Esophagus squamous epithelium (tissue), 5 donors: ENCODE measurements around the gene ZNF813. TPM values are rescaled to one million over a fixed set of nuclear protein-coding genes. Genes with fewer than 3 reads are reported as not detected.
"Not testable (repeated sequence)": the region's sequence is repeated elsewhere in the genome, so short reads cannot be mapped to it uniquely, and the experiment has no call there.

Experiments used
- DNase-seq: peaks from one replicate; lab custom pipeline; 2025; lab: John Stamatoyannopoulos, UW
- H3K27ac ChIP-seq, 4 donors: fragments of 200-600 bp; sonication (generic); one replicate each; pipeline ENCODE4 v1.5.1; 2016 to 2019; ENCODE audit warnings: mild to moderate bottlenecking in 1 of 4
- H3K27me3 ChIP-seq, 4 donors: fragments of 200-600 bp; sonication (generic); 1 replicate in 3 of 4; 2 replicates in 1 of 4; pipeline versions ENCODE4 v1.5.1 to v1.6.0; 2017 to 2021; ENCODE audit warnings: antibody characterized with exemption in 1 of 4
- H3K36me3 ChIP-seq, 3 donors: fragments of 200-600 bp; sonication (generic); one replicate each; pipeline ENCODE4 v1.5.1; 2016 to 2019
- H3K4me1 ChIP-seq, 3 donors: fragments of 200-600 bp; sonication (generic); one replicate each; pipeline ENCODE4 v1.5.1; 2017 to 2019
- H3K4me3 ChIP-seq, 4 donors: fragments of 200-600 bp; sonication (generic); 1 replicate in 3 of 4; 2 replicates in 1 of 4; pipeline ENCODE4 v1.5.1; 2016 to 2019; ENCODE audit warnings: mild to moderate bottlenecking in 2 of 4, moderate library complexity in 1 of 4
- H3K9me3 ChIP-seq, 3 donors: fragments of 200-600 bp; sonication (generic); one replicate each; pipeline ENCODE4 v1.5.1; 2016 to 2019
- CTCF ChIP-seq, 6 experiments: fragments of 450-650 bp in 4 of 6; fragments of 200-600 bp in 2 of 6; sonication (generic) in 2 of 6; IDR thresholded peaks; one replicate each; pipeline ENCODE4 v1.5.1; 2016 to 2019; ENCODE audit warnings: antibody characterized with exemption in 6 of 6, mild to moderate bottlenecking in 4 of 6, moderate library complexity in 4 of 6
- POLR2A ChIP-seq, 4 donors: fragments of 450-650 bp; IDR thresholded peaks; one replicate each; pipeline ENCODE4 v1.6.1; 2017; ENCODE audit warnings: antibody characterized with exemption in 4 of 4, mild to moderate bottlenecking in 4 of 4, moderate library complexity in 3 of 4
- WGBS, 2 donors: methylation state at CpG; one replicate each; pipeline ENCODE4 v1.1.5; 2018; 5-methylcytosine and 5-hydroxymethylcytosine counted together
- intact Hi-C: fragments of 100-400 bp; cut with DNase I; formaldehyde crosslinking; loops from one replicate; pipeline ENCODE4 v1.15.0; 2022
- total RNA-seq, 4 donors: library from RNA; depleted of rRNA; stranded (reverse); fragments of >200 nt; gene quantifications; one replicate each; pipeline ENCODE4 v1.1.0, GENCODE V29; 2016
- donor health status: DM: yes; HTN: yes; CAD: no.

The ZNF813 gene
- total RNA-seq = 1 to 10 TPM; 1.2 to 3.2 (median 2.5) TPM

GRCh38 chr19:53467485-53468262 lies at the start of gene ZNF813:
Gene ZNF813, plus strand, starts transcription at chr19:53467733. Its CDS starts 16,090 bp downstream, at chr19:53483823.
- peaks cover 0 to 16% (median 0%) of the 10 kb centered on the region in 3 donors for H3K36me3 ChIP-seq
- TF ChIP-seq POLR2A (IDR thresholded peaks at IDR 0.05) = peak in 1 of 4 donors; percentile 34
- TF ChIP-seq CTCF (IDR thresholded peaks at IDR 0.05) = no peak
- H3K9me3 ChIP-seq = peaks cover 0 to 40% (median 2%) of the 10 kb centered on the region in 3 donors
- H3K4me1 ChIP-seq = peaks cover 8 to 18% (median 12%) of the 10 kb centered on the region in 3 donors
- intact Hi-C loops = no loop called here
- 0% methylated on average over 20 to 32 of the region's 55 CpGs for WGBS, 2 donors
- peak within 1 kb of the TSS; percentile 73 to 89 (median 84) for H3K27ac ChIP-seq
- peak within 1 kb of the TSS; percentile 59 to 80 (median 69) for H3K4me3 ChIP-seq
- peak; percentile 51 for DNase-seq
- peaks cover 0 to 11% (median 0%) of the 10 kb centered on the region in 4 donors for H3K27me3 ChIP-seq

DNA sequence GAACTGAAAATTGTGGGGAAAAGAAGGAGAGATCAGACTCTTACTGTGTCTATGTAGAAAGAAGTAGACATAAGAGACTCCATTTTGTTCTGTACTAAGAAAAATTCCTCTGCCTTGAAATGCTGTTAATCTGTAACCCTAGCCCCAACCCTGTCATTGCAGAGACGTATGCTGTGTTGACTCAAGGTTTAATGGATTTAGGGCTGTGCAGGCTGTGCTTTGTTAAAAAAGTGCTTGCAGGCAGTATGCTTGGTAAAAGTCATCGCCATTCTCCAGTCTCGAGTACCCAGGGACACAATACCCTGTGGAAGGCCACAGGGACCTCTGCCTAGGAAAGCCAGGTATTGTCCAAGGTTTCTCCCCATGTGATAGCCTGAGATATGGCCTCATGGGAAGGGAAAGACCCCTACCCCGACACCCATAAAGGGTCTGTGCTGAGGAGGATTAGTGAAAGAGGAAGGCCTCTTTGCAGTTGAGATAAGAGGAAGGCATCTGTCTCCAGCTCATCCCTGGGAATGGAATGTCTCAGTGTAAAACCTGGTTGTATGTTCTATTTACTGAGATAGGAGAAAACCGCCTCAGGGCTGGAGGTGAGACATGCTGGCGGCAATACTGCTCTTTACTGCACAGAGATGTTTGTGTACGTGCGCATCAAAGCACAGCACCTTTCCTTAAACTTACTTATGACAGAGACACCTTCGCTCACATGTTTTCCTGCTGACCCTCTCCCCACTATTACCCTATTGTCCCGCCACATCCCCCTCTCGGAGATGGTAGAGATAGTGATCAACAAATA lies 46.8 kb upstream of the ZNF813 start:
- DNase-seq, H3K4me3 ChIP-seq, H3K4me1 ChIP-seq, H3K36me3 ChIP-seq, intact Hi-C loops, H3K27me3 ChIP-seq, H3K27ac ChIP-seq: not testable (repeated sequence)
- peaks cover 0 to 30% (median 13%) of the 10 kb centered on the region in 3 donors for H3K9me3 ChIP-seq
- WGBS, 2 donors = 58 to 59% methylated on average over 9 to 10 of the region's 11 CpGs

- WGBS, 2 donors = 81 to 83% methylated on average over 5 of the region's 5 CpGs
- TF ChIP-seq POLR2A (IDR thresholded peaks at IDR 0.05) = no peak
- TF ChIP-seq CTCF (IDR thresholded peaks at IDR 0.05) = no peak
- peaks cover 0 to 9% (median 0%) of the 10 kb centered on the region in 3 donors for H3K4me1 ChIP-seq
- DNase-seq = no peak
- H3K27ac ChIP-seq = no peak overlapping the region
- no peaks in the 10 kb centered on the region for H3K27me3 ChIP-seq
- no peaks in the 10 kb centered on the region for H3K36me3 ChIP-seq
- no peak overlapping the region for H3K4me3 ChIP-seq
- intact Hi-C loops = no loop called here
- peaks cover 0 to 17% (median 7%) of the 10 kb centered on the region in 3 donors for H3K9me3 ChIP-seq
These were observed 45.0 kb upstream of the ZNF813 start for GRCh38 chr19:53422551-53422950.

- DNase-seq, intact Hi-C loops: not testable (repeated sequence)
These were observed 44.5 kb upstream of the ZNF813 start for GRCh38 chr19:53423074-53423473.

DNA sequence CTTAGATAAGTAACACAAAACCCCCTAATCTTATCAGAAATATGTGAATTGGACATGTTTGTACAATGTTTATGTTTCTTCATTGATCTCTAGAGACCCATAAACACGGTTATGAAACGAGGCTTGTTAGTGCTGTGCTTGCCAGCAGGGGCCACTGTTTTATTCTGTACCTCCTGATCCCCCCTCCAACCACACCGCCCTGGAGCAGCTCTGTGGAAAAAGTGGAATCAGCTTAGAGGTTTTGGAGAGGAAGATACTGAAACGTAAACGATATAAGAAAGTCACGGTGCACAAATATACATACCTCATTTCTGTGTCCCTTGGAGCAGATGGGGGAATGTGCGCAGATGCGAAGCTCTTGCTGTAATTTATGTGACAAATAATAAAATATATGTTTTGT lies 43.9 kb upstream of the ZNF813 start:
- DNase-seq, H3K27ac ChIP-seq, intact Hi-C loops, H3K9me3 ChIP-seq, H3K4me1 ChIP-seq, H3K27me3 ChIP-seq, H3K36me3 ChIP-seq, H3K4me3 ChIP-seq: not testable (repeated sequence)
- 55 to 71% methylated on average over 6 of the region's 8 CpGs for WGBS, 2 donors

More at GRCh38 chr19:53423074-53423473, 44.5 kb upstream of the ZNF813 start:
- not testable (repeated sequence) for H3K4me1 ChIP-seq, H3K27me3 ChIP-seq, H3K27ac ChIP-seq, H3K4me3 ChIP-seq, H3K36me3 ChIP-seq
- 17% methylated on average over 1 of the region's 13 CpGs; no CpG with 5 or more reads in 1 of the 2 donors for WGBS, 2 donors
- peaks cover 0 to 11% (median 4%) of the 10 kb centered on the region in 3 donors for H3K9me3 ChIP-seq

DNA sequence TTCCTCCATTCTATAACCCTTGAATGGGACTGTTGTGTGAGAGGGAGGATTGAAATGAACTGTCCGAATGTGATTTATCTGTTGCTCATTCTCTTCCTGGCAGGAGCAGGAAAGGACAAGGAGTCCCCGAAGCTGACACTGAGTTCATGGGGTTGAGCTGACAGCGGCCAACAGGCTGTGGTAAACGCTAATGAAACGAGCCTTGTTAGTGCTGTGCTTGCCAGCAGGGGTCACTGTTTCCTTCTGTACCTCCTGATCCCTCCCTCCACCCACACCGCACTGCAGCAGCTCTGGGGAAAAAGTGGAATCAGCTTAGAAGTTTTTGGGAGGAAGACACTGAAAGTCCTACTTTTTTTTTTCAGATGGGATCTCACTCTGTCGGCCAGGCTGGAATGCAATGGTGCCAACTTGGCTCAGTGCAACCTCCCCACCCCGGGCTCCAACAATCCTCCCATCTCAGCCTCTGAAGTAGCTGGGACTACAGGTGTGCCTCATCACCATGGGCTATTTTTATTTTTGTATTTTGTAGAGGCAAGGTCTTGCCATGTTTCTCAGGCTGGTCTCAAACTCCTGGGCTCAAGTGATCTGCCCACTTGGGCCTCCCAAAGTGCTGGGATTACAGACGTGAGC lies 42.5 kb upstream of the ZNF813 start:
- intact Hi-C loops = no loop called here
- H3K36me3 ChIP-seq = no peaks in the 10 kb centered on the region
- H3K4me3 ChIP-seq = no peak overlapping the region
- no peak for DNase-seq
- no peak overlapping the region for H3K27ac ChIP-seq
- no peaks in the 10 kb centered on the region for H3K9me3 ChIP-seq
- H3K4me1 ChIP-seq = peaks cover 0 to 9% (median 0%) of the 10 kb centered on the region in 3 donors
- WGBS, 2 donors = 32 to 36% methylated on average over 6 to 9 of the region's 9 CpGs
- H3K27me3 ChIP-seq = no peaks in the 10 kb centered on the region
- TF ChIP-seq CTCF (IDR thresholded peaks at IDR 0.05) (peak in 5 of 6 experiments; percentile 55 to 72 (median 59)), POLR2A (IDR thresholded peaks at IDR 0.05) (no peak)
